ENCODE measurements around the gene SELENOP.

GRCh38 chr5:42855386-42855785, 43.7 kb upstream of the SELENOP start:
- TF ChIP-seq EZH2 (IDR thresholded peaks at IDR 0.05; ENCODE audit: borderline replicate concordance, insufficient read depth, low read length, poor library complexity, severe bottlenecking): no peak
- TF ChIP-seq CTCF (IDR thresholded peaks at IDR 0.05; ENCODE audit: poor library complexity, severe bottlenecking): no peak
- TF ChIP-seq POLR2AphosphoS5 (IDR thresholded peaks at IDR 0.05): no peak
- no peak for TF ChIP-seq EP300 (conservative IDR thresholded peaks at IDR 0.05; ENCODE audit: poor library complexity, severe bottlenecking)

Measured in neural cell (in vitro differentiated cells).